ENCODE results near the gene NEB.

DNA sequence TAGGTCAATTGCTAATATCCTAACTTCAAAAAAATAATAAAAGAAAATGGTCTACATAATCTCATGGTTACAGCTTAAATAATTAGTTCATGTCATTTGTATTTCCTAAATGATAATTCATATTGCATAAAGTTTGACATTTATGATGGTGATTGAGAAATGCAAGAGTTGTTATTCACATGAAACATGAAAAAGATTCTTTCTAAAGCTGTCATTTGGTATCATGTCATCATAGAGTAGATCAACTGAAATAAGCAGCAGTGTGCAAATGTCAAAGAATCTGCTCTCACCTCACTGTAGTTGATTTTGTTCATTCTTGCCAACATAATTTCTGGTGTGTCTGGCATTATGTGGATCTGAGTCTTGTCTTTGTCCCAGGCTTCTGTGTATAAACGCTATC, 95.3 kb downstream of the NEB start:
- TF ChIP-seq, protein P1, sequence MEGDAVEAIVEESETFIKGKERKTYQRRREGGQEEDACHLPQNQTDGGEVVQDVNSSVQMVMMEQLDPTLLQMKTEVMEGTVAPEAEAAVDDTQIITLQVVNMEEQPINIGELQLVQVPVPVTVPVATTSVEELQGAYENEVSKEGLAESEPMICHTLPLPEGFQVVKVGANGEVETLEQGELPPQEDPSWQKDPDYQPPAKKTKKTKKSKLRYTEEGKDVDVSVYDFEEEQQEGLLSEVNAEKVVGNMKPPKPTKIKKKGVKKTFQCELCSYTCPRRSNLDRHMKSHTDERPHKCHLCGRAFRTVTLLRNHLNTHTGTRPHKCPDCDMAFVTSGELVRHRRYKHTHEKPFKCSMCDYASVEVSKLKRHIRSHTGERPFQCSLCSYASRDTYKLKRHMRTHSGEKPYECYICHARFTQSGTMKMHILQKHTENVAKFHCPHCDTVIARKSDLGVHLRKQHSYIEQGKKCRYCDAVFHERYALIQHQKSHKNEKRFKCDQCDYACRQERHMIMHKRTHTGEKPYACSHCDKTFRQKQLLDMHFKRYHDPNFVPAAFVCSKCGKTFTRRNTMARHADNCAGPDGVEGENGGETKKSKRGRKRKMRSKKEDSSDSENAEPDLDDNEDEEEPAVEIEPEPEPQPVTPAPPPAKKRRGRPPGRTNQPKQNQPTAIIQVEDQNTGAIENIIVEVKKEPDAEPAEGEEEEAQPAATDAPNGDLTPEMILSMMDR (IDR thresholded peaks at IDR 0.05; ENCODE audit: poor library complexity, severe bottlenecking): no peak
- TF ChIP-seq RAD21 (conservative IDR thresholded peaks at IDR 0.05): no peak
- TF ChIP-seq POLR2AphosphoS5 (IDR thresholded peaks at IDR 0.05): no peak
